Measurements from ENCODE around the gene YBX2. TPM values are rescaled to one million over a fixed set of nuclear protein-coding genes. Genes with fewer than 3 reads are reported as not detected.

Gene YBX2
- total RNA-seq, 1 experiment from 2014 or later, result 54.9 TPM

GRCh38 chr17:7317161-7317803, 22.8 kb upstream of the YBX2 start:
- CTCF ChIA-PET, result no interaction called here
- Histone ChIP-seq H3K9me3 (ENCODE audit: control insufficient read depth, insufficient read depth, low read depth, low read length) (no peaks in the 10 kb centered on the region), H3K4me1 (ENCODE audit: control insufficient read depth, insufficient read depth, low read length) (peaks cover 14% of the 10 kb centered on the region), H3K36me3 (ENCODE audit: control insufficient read depth, insufficient read depth, low read length) (peaks cover 11% of the 10 kb centered on the region), H3K27ac (ENCODE audit: low read length) (no peak overlapping the region), H3K27me3 (ENCODE audit: control insufficient read depth, insufficient read depth, low read length) (no peaks in the 10 kb centered on the region), H3K4me3 (ENCODE audit: low read depth in 2 of 2, low read length in 2 of 2) (no peak overlapping the region)
- no TSS peak for BruUV-seq (replicated peaks)
- POLR2A ChIA-PET, result no interaction called here
- intact Hi-C loops (cut with micrococcal nuclease; ENCODE audit: unreplicated experiment) (no loop called here), in situ Hi-C loops (cut with HindIII; ENCODE audit: low pct_unique_long_range_greater_than_20kb, low sequenced_read_pairs) (no loop called here)
- no peak for ATAC-seq
- TF ChIP-seq CTCF (IDR thresholded peaks at IDR 0.05), result no peak
- TF ChIP-seq, protein P1, sequence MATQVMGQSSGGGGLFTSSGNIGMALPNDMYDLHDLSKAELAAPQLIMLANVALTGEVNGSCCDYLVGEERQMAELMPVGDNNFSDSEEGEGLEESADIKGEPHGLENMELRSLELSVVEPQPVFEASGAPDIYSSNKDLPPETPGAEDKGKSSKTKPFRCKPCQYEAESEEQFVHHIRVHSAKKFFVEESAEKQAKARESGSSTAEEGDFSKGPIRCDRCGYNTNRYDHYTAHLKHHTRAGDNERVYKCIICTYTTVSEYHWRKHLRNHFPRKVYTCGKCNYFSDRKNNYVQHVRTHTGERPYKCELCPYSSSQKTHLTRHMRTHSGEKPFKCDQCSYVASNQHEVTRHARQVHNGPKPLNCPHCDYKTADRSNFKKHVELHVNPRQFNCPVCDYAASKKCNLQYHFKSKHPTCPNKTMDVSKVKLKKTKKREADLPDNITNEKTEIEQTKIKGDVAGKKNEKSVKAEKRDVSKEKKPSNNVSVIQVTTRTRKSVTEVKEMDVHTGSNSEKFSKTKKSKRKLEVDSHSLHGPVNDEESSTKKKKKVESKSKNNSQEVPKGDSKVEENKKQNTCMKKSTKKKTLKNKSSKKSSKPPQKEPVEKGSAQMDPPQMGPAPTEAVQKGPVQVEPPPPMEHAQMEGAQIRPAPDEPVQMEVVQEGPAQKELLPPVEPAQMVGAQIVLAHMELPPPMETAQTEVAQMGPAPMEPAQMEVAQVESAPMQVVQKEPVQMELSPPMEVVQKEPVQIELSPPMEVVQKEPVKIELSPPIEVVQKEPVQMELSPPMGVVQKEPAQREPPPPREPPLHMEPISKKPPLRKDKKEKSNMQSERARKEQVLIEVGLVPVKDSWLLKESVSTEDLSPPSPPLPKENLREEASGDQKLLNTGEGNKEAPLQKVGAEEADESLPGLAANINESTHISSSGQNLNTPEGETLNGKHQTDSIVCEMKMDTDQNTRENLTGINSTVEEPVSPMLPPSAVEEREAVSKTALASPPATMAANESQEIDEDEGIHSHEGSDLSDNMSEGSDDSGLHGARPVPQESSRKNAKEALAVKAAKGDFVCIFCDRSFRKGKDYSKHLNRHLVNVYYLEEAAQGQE (IDR thresholded peaks at IDR 0.05; ENCODE audit: insufficient read depth in 1 of 2, low read depth in 2 of 2, low read length in 1 of 2), result no peak
- no peak for TF ChIP-seq TCF7L2 (IDR thresholded peaks at IDR 0.05; ENCODE audit: low read depth, low read length)
- no peak for TF ChIP-seq POLR2AphosphoS5 (IDR thresholded peaks at IDR 0.05; ENCODE audit: low read depth, low read length)
- TF ChIP-seq SIN3A (IDR thresholded peaks at IDR 0.05; ENCODE audit: borderline replicate concordance, insufficient read depth, low read depth, low read length), result no peak
- no peak for DNase-seq (ENCODE audit: low read depth, low spot score)

GRCh38 chr17:7315570-7316235, 21.3 kb upstream of the YBX2 start:
- intact Hi-C loops (cut with micrococcal nuclease; ENCODE audit: unreplicated experiment), result no loop called here
- peaks cover 18% of the 10 kb centered on the region for H3K36me3 ChIP-seq (ENCODE audit: control insufficient read depth, insufficient read depth, low read length)
- no peak for ATAC-seq
- TF ChIP-seq SIN3A (IDR thresholded peaks at IDR 0.05; ENCODE audit: borderline replicate concordance, insufficient read depth, low read depth, low read length), result no peak
- TF ChIP-seq POLR2AphosphoS5 (IDR thresholded peaks at IDR 0.05; ENCODE audit: low read depth, low read length), result no peak
- TF ChIP-seq TCF7L2 (IDR thresholded peaks at IDR 0.05; ENCODE audit: low read depth, low read length), result no peak
- no peak for TF ChIP-seq CTCF (IDR thresholded peaks at IDR 0.05)
- TF ChIP-seq, protein P1 (IDR thresholded peaks at IDR 0.05; ENCODE audit: insufficient read depth in 1 of 2, low read depth in 2 of 2, low read length in 1 of 2), result no peak
- peak overlapping the region; percentile 66 to 75 for H3K4me3 ChIP-seq (ENCODE audit: low read depth in 2 of 2, low read length in 2 of 2)
- DNase-seq (ENCODE audit: low read depth, low spot score), result no peak
- in situ Hi-C loops (cut with HindIII; ENCODE audit: low pct_unique_long_range_greater_than_20kb, low sequenced_read_pairs), result no loop called here
- H3K27ac ChIP-seq (ENCODE audit: low read length), result peak overlapping the region; percentile 91
- POLR2A ChIA-PET, result interaction anchor here (0.5 kb wide), 1 partner anchor 197 kb away, joined by 3 read pairs; no protein-coding TSS in a partner anchor
- CTCF ChIA-PET, result no interaction called here
- no peaks in the 10 kb centered on the region for H3K9me3 ChIP-seq (ENCODE audit: control insufficient read depth, insufficient read depth, low read depth, low read length)
- H3K27me3 ChIP-seq (ENCODE audit: control insufficient read depth, insufficient read depth, low read length), result no peaks in the 10 kb centered on the region
- H3K4me1 ChIP-seq (ENCODE audit: control insufficient read depth, insufficient read depth, low read length), result peaks cover 26% of the 10 kb centered on the region
- BruUV-seq (replicated peaks), result no TSS peak

Data from Panc1 (cell line).